Progenitor cell of endocrine pancreas (in vitro differentiated cells): ENCODE measurements around the gene CUL1. TPM values are rescaled to one million over a fixed set of nuclear protein-coding genes. Genes with fewer than 3 reads are reported as not detected.
A peak's percentile ranks its signal among the peaks of the same experiment; 100 is the strongest.

Experiments used
- DNase-seq: peaks from one replicate; pipeline ENCODE4 v3.0.0; 2021; ENCODE audit warnings: low spot score; ENCODE audit not compliant: unreplicated experiment
- H3K27ac Mint-ChIP-seq: 2 replicates; pipeline ENCODE4 v1.8.0; 2021; ENCODE audit warnings: mild to moderate bottlenecking, moderate library complexity, mixed read lengths
- H3K27me3 Mint-ChIP-seq: 2 replicates; pipeline ENCODE4 v1.8.0; 2021; ENCODE audit warnings: mixed read lengths
- H3K36me3 Mint-ChIP-seq: 2 replicates; pipeline ENCODE4 v1.8.0; 2022; ENCODE audit warnings: mixed read lengths; ENCODE audit not compliant: insufficient read depth
- H3K4me1 Mint-ChIP-seq: 2 replicates; pipeline ENCODE4 v1.8.0; 2021; ENCODE audit warnings: low read depth, mixed read lengths
- H3K4me3 Mint-ChIP-seq: 2 replicates; pipeline ENCODE4 v1.8.0; 2021; ENCODE audit warnings: low read depth, mild to moderate bottlenecking, moderate library complexity, mixed read lengths
- H3K9me3 Mint-ChIP-seq: 2 replicates; pipeline ENCODE4 v1.8.0; 2021; ENCODE audit warnings: low read depth, mixed read lengths
- total RNA-seq: library from RNA; stranded (reverse); gene quantifications from 2 replicates; pipeline ENCODE4 v1.2.1, GENCODE V29; 2021
- TF ChIP-seq, protein P1 (sequence below): fragments of 200-600 bp; sonication (generic); IDR thresholded peaks from one replicate; pipeline ENCODE4 v1.5.0; 2021; ENCODE audit warnings: antibody characterized with exemption, mild to moderate bottlenecking; ENCODE audit not compliant: unreplicated experiment

The CUL1 gene
- total RNA-seq, 1 donor from 2014 or later: 58.9 TPM

- peaks cover 14% of the 10 kb centered on the region for H3K36me3 Mint-ChIP-seq
- H3K27ac Mint-ChIP-seq: no peak overlapping the region
These were observed 126.2 kb downstream of the CUL1 start for GRCh38 chr7:148824864-148825263.

GRCh38 chr7:148825338-148825737 is 126.6 kb downstream of the CUL1 start:
- H3K9me3 Mint-ChIP-seq: no peaks in the 10 kb centered on the region
- TF ChIP-seq, protein P1, sequence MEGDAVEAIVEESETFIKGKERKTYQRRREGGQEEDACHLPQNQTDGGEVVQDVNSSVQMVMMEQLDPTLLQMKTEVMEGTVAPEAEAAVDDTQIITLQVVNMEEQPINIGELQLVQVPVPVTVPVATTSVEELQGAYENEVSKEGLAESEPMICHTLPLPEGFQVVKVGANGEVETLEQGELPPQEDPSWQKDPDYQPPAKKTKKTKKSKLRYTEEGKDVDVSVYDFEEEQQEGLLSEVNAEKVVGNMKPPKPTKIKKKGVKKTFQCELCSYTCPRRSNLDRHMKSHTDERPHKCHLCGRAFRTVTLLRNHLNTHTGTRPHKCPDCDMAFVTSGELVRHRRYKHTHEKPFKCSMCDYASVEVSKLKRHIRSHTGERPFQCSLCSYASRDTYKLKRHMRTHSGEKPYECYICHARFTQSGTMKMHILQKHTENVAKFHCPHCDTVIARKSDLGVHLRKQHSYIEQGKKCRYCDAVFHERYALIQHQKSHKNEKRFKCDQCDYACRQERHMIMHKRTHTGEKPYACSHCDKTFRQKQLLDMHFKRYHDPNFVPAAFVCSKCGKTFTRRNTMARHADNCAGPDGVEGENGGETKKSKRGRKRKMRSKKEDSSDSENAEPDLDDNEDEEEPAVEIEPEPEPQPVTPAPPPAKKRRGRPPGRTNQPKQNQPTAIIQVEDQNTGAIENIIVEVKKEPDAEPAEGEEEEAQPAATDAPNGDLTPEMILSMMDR: no peak
- no peak overlapping the region for H3K27ac Mint-ChIP-seq
- no peak for DNase-seq
- no peak overlapping the region for H3K4me3 Mint-ChIP-seq
- peaks cover 8% of the 10 kb centered on the region for H3K4me1 Mint-ChIP-seq
- H3K36me3 Mint-ChIP-seq: peaks cover 14% of the 10 kb centered on the region
- no peaks in the 10 kb centered on the region for H3K27me3 Mint-ChIP-seq

More at GRCh38 chr7:148824864-148825263, 126.2 kb downstream of the CUL1 start:
- no peak for DNase-seq
- H3K4me1 Mint-ChIP-seq: peaks cover 10% of the 10 kb centered on the region
- TF ChIP-seq, protein P1: no peak
- no peak overlapping the region for H3K4me3 Mint-ChIP-seq
- H3K9me3 Mint-ChIP-seq: no peaks in the 10 kb centered on the region
- H3K27me3 Mint-ChIP-seq: no peaks in the 10 kb centered on the region

DNA sequence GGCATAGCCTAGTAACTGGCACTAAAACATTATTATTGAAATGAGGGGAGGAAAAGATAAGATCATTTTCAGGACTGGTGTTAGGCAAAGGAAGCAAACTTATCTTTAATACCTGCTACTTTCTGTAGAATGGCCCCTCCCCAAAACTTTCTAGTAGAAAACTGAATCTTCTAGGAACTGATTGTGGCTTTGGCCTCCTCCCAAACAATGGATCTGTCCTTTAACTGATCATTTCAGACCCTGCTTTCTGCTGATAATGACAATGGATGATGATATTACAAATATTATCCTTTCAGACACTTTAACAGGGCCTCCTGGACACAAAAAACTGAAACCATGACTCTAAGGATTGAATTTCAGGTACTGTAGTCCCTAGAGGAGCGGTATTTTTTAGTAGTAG is 130.3 kb downstream of the CUL1 start:
- TF ChIP-seq, protein P1: no peak
- Mint-ChIP-seq H3K9me3 (no peaks in the 10 kb centered on the region), H3K4me3 (no peak overlapping the region), H3K27ac (no peak overlapping the region), H3K4me1 (peaks cover 5% of the 10 kb centered on the region), H3K36me3 (peaks cover 16% of the 10 kb centered on the region), H3K27me3 (no peaks in the 10 kb centered on the region)
- no peak for DNase-seq

GRCh38 chr7:148830897-148831692 is 132.4 kb downstream of the CUL1 start:
- Mint-ChIP-seq H3K9me3 (no peaks in the 10 kb centered on the region), H3K4me3 (no peak overlapping the region), H3K27me3 (no peaks in the 10 kb centered on the region), H3K27ac (peak overlapping the region; percentile 7), H3K36me3 (peaks cover 13% of the 10 kb centered on the region), H3K4me1 (peaks cover 5% of the 10 kb centered on the region)
- DNase-seq: no peak
- TF ChIP-seq, protein P1: no peak

DNA sequence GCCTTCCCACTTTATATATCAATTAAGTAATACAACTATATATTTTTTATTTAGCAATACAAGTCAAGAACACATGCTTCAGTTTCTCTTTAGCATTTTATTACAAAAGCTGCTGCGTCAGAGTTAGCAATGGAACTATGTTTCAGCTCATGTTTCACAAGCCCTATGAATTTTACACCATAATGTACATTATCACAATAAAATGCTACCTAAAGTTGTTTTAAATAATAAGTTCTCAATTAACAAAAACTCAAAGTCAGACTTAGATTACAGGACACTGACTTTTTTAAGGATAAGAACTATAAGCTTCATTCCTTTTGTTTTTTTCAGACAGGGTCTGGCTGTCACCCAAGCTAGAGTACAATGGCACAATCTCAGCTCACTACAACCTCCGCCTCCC is 133.1 kb downstream of the CUL1 start:
- H3K4me3 Mint-ChIP-seq: no peak overlapping the region
- no peaks in the 10 kb centered on the region for H3K9me3 Mint-ChIP-seq
- H3K27me3 Mint-ChIP-seq: no peaks in the 10 kb centered on the region
- H3K4me1 Mint-ChIP-seq: peaks cover 5% of the 10 kb centered on the region
- no peak for DNase-seq
- H3K27ac Mint-ChIP-seq: peak overlapping the region; percentile 73
- TF ChIP-seq, protein P1: no peak
- H3K36me3 Mint-ChIP-seq: peaks cover 13% of the 10 kb centered on the region
